CD4-positive, alpha-beta T cell treated with Interleukin-2 at 100 ng/mL for 4 hours (primary cell): Measurements from ENCODE around the gene SCAP.

Experiments
- DNase-seq: peaks from one replicate; pipeline ENCODE4 v3.0.0-alpha.2; 2020; ENCODE audit warnings: low spot score

Gene SCAP

GRCh38 chr3:47413751-47414150 lies 62.0 kb downstream of the SCAP start:
- DNase-seq, result no peak

- no peak for DNase-seq
These were observed 62.8 kb downstream of the SCAP start for GRCh38 chr3:47412842-47413520.

GRCh38 chr3:47412453-47412756 lies 63.3 kb downstream of the SCAP start:
- no peak for DNase-seq

GRCh38 chr3:47411696-47412452 lies 63.9 kb downstream of the SCAP start:
- no peak for DNase-seq

- no peak for DNase-seq
These were observed 64.7 kb downstream of the SCAP start for GRCh38 chr3:47410801-47411646.

GRCh38 chr3:47410417-47410720 lies 65.4 kb downstream of the SCAP start:
- DNase-seq, result no peak

GRCh38 chr3:47409688-47410416 lies 65.9 kb downstream of the SCAP start:
- DNase-seq, result no peak

GRCh38 chr3:47409284-47409683 lies 66.5 kb downstream of the SCAP start:
- DNase-seq, result no peak

- no peak for DNase-seq
These were observed 66.9 kb downstream of the SCAP start for GRCh38 chr3:47408839-47409229.

- no peak for DNase-seq
These were observed 67.6 kb downstream of the SCAP start for GRCh38 chr3:47407896-47408838.

GRCh38 chr3:47407237-47407636 lies 68.5 kb downstream of the SCAP start:
- no peak for DNase-seq

- no peak for DNase-seq
These were observed 69.0 kb downstream of the SCAP start for GRCh38 chr3:47406762-47407149.

GRCh38 chr3:47405820-47406761 lies 69.7 kb downstream of the SCAP start:
- no peak for DNase-seq

GRCh38 chr3:47404955-47405790 lies 70.6 kb downstream of the SCAP start:
- no peak for DNase-seq

GRCh38 chr3:47404431-47404876 lies 71.3 kb downstream of the SCAP start:
- DNase-seq, result no peak

- DNase-seq, result no peak
These were observed 76.0 kb downstream of the SCAP start for GRCh38 chr3:47399531-47400270.

GRCh38 chr3:47399016-47399415 lies 76.7 kb downstream of the SCAP start:
- DNase-seq, result no peak

GRCh38 chr3:47398228-47398627 lies 77.5 kb downstream of the SCAP start:
- no peak for DNase-seq

- no peak for DNase-seq
These were observed 80.9 kb downstream of the SCAP start for GRCh38 chr3:47394881-47395280.
